Adrenal gland (tissue), 12 donors: ENCODE results near the gene PTMA. TPM values are rescaled to one million over a fixed set of nuclear protein-coding genes. Genes with fewer than 3 reads are reported as not detected.

Experiments used
- DNase-seq, 7 donors: peaks; one replicate each; pipeline ENCODE4 v3.0.0-alpha.2; 2019 to 2020
- H3K27ac ChIP-seq, 5 donors: fragments of 200-600 bp; sonication (generic) in 4 of 5; 1 replicate in 3 of 5; 2 replicates in 2 of 5; pipeline versions ENCODE4 v1.5.1 to v1.8.0; 2016 to 2020; ENCODE audit warnings: mild to moderate bottlenecking in 1 of 5
- H3K27me3 ChIP-seq: fragments of 200-600 bp; 2 replicates; pipeline ENCODE4 v1.8.0; 2021
- H3K36me3 ChIP-seq, 2 donors: fragments of 200-600 bp; replicated peaks in 1 of 2; 1 replicate in 1 of 2; 2 replicates in 1 of 2; pipeline versions ENCODE4 v1.5.1 to v1.8.0; 2018 to 2022
- H3K4me1 ChIP-seq, 2 donors: fragments of 200-600 bp; replicated peaks in 1 of 2; 1 replicate in 1 of 2; 2 replicates in 1 of 2; pipeline versions ENCODE4 v1.5.1 to v1.8.0; 2018 to 2021
- H3K4me3 ChIP-seq, 4 donors: fragments of 200-600 bp; sonication (generic) in 3 of 4; one replicate each; pipeline ENCODE4 v1.5.1; 2016 to 2018
- H3K9me3 ChIP-seq, 3 donors: fragments of 200-600 bp; sonication (generic) in 1 of 3; replicated peaks in 1 of 3; 1 replicate in 2 of 3; 2 replicates in 1 of 3; pipeline versions ENCODE4 v1.5.1 to v1.8.0; 2016 to 2021
- POLR2A ChIP-seq, 2 donors: fragments of 450-650 bp; IDR thresholded peaks; one replicate each; pipeline ENCODE4 v1.6.1; 2017; ENCODE audit warnings: antibody characterized with exemption in 2 of 2, mild to moderate bottlenecking in 2 of 2, moderate library complexity in 1 of 2
- WGBS, 4 donors: extraction: QIAGEN DNeasy Blood & Tissue Kit in 2 of 4; methylation state at CpG; one replicate each; pipeline versions ENCODE4 v1.1.5 to v1.1.7; 2013 to 2017; 5-methylcytosine and 5-hydroxymethylcytosine counted together
- intact Hi-C, 2 donors: fragments of 100-400 bp; cut with DNase I; formaldehyde crosslinking; loops; one replicate each; pipeline versions ENCODE4 v1.14.1 to v1.15.0; 2022 to 2023
- polyA plus RNA-seq, 3 donors: library from polyadenylated mRNA; stranded (reverse); fragments of 200-250 nt in 2 of 3; fragments of 350-450 nt in 1 of 3; fragmentation: Illumina TruSeq in 1 of 3; extraction: RNeasy Lipid Tissue Mini Kit (QIAGEN cat#74804) in 1 of 3; gene quantifications; one replicate each; pipeline ENCODE4 v1.2.3, GENCODE V29; 2013 to 2014
- total RNA-seq, 9 donors: library from RNA; depleted of rRNA in 4 of 9; stranded (reverse); fragments of >200 nt in 4 of 9; fragments of 120-200 nt in 1 of 9; fragmentation: NEBNext Ultra II Directional in 1 of 9; extraction: Animal tissue kit (Norgen Biotek cat#: 25700) in 1 of 9; gene quantifications; one replicate each; pipeline versions ENCODE4 v1.1.0 to v1.2.4, GENCODE V29; 2013 to 2023
- TF ChIP-seq, protein P1 (sequence below), 6 experiments: fragments of 450-650 bp in 4 of 6; fragments of 200-600 bp in 2 of 6; sonication (generic) in 1 of 6; IDR thresholded peaks; 1 replicate in 5 of 6; 2 replicates in 1 of 6; pipeline versions ENCODE4 v1.5.1 to v1.8.0; 2016 to 2021; ENCODE audit warnings: antibody characterized with exemption in 6 of 6, mild to moderate bottlenecking in 2 of 6, moderate library complexity in 1 of 6
- donor health status: healthy with polysubstance abuse.
- donor health status: Bipolar disorder and iron deficiency.
- donor health status: DM: yes; HTN: yes; CAD: no.
- donor health status: DM: no; HTN: no; CAD: no.
- donor health status: DM: no; HTN: no; CAD: no.
- donor health status: DM: yes; HTN: yes; CAD: no.

Gene PTMA
- total and polyA plus RNA-seq, 12 donors = 346 to 1,198 (median 504) TPM

DNA sequence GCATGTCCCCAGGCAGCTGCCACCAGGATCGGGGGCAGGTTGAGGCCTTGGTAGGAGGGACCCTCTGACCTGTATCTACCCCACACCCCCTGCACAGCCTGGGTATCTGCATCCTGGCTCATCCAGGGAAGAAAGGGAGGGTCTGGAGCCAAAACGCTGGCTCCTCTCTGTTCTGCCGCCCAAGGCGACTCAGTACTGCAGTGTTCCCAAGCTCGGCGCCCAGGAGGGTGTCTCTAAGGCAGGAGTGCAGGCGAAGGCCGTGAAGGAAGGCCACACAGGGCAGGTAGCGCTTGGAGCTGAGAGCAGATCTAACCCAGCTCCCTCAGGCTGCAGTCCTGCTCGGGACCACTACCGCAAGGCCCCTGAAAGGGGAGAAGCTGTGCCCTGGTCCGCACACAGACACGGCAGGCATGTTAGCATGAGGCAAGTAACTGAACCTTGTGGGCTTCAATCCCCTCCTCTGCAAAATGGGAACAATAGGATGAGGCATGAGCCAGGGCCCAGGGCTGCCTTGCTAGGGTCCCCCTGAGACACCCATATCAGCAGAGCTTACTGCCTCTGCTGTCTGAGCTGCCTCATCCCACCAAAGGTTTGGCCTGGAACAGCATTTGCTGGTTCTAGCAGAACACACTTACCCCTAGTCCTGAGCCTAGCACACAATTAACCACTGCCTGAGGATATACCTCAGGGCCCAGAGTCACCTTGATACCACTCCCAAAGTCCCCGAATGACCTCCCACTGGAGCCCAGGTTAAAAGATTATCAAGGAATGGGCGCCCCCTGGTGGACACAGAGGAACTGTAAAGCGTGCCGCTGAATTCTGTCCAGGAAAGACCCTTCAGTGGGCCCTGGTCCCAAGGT is 6.5 kb downstream of the PTMA start:
- Histone ChIP-seq H3K4me3 (no peak overlapping the region), H3K36me3 (peaks cover 0 to 26% of the 10 kb centered on the region in 2 donors), H3K27ac (peak overlapping the region in 3 of 5 donors; percentile 63 to 71 (median 71)), H3K27me3 (no peaks in the 10 kb centered on the region), H3K4me1 (peaks cover 24 to 42% of the 10 kb centered on the region in 2 donors), H3K9me3 (no peaks in the 10 kb centered on the region)
- TF ChIP-seq, protein P1, sequence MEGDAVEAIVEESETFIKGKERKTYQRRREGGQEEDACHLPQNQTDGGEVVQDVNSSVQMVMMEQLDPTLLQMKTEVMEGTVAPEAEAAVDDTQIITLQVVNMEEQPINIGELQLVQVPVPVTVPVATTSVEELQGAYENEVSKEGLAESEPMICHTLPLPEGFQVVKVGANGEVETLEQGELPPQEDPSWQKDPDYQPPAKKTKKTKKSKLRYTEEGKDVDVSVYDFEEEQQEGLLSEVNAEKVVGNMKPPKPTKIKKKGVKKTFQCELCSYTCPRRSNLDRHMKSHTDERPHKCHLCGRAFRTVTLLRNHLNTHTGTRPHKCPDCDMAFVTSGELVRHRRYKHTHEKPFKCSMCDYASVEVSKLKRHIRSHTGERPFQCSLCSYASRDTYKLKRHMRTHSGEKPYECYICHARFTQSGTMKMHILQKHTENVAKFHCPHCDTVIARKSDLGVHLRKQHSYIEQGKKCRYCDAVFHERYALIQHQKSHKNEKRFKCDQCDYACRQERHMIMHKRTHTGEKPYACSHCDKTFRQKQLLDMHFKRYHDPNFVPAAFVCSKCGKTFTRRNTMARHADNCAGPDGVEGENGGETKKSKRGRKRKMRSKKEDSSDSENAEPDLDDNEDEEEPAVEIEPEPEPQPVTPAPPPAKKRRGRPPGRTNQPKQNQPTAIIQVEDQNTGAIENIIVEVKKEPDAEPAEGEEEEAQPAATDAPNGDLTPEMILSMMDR (IDR thresholded peaks at IDR 0.05) = peak; percentile 83 to 97 (median 94)
- TF ChIP-seq POLR2A (IDR thresholded peaks at IDR 0.05) = no peak
- 51 to 65% (median 54%) methylated on average over 9 to 17 of the region's 17 CpGs for WGBS, 4 donors
- peak; percentile 48 to 90 (median 75) for DNase-seq
- intact Hi-C loops = loop anchor here (2.0 to 5.0 kb wide), 3 partner anchors 36 to 104 kb away; no protein-coding TSS in a partner anchor

DNA sequence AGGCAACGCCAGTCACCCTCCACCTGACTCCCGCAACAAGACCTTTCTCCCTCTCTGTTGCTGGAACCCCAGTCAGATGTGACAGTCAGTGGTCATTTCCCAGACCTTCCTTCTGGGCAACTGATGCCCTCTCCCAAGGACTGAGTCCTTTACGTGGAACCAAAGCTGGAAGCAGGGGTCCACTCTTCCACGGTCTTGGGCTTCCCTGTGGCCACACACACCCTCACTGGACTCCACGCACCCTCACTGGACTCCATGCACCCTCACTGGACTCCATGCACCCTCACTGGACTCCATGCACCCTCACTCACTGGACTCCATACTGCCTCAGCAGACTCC is 7.1 kb downstream of the PTMA start:
- intact Hi-C loops = loop anchor here (2.0 kb wide), 2 partner anchors 37 to 105 kb away; no protein-coding TSS in a partner anchor
- peaks cover 24 to 41% of the 10 kb centered on the region in 2 donors for H3K4me1 ChIP-seq
- no peak overlapping the region for H3K27ac ChIP-seq

DNA sequence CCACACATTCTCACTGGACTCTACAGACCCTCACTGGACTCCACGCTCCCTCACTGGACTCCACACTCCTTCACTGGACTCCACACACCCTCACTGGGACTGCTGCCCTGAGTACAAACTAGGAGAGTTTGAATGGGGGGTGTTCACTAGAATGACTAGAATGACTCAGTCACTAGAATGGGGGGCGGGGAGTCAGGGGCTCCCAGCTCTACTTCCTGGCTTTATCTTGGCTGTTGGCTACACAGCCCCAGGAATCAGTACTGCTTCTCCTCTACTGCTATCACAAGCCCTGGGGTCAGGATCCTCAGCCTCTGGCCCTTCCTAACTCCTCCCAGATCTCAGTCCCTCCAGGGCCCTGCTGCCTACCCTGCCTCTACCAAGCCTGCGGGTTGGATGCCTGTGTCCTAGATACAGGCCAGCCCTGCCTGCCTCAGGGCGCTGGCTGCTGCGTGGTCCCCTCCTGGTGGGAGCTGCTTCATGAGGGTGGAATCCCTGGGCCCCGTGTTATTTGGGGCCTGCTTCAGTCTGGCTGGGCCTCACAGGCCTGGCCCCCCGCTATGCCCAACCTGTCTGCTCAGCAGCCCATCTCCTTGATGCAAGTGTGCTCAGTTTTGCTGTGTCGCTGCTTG is 7.8 kb downstream of the PTMA start:
- 78 to 92% (median 88%) methylated on average over 3 to 8 of the region's 8 CpGs for WGBS, 4 donors
- Histone ChIP-seq H3K9me3 (no peaks in the 10 kb centered on the region), H3K27ac (no peak overlapping the region), H3K4me3 (no peak overlapping the region), H3K4me1 (peaks cover 21 to 39% of the 10 kb centered on the region in 2 donors), H3K27me3 (no peaks in the 10 kb centered on the region), H3K36me3 (peaks cover 0 to 26% of the 10 kb centered on the region in 2 donors)
- intact Hi-C loops = loop anchor here (2.0 kb wide), 2 partner anchors 37 to 105 kb away; no protein-coding TSS in a partner anchor
- no peak for TF ChIP-seq POLR2A (IDR thresholded peaks at IDR 0.05)
- TF ChIP-seq, protein P1 (IDR thresholded peaks at IDR 0.05) = no peak
- peak in 1 of 7 donors; percentile 26 for DNase-seq

More for the DNA sequence above, 7.1 kb downstream of the PTMA start:
- 32 to 66% (median 50%) methylated on average over 3 to 5 of the region's 5 CpGs for WGBS, 4 donors
- no peak overlapping the region for H3K4me3 ChIP-seq
- H3K36me3 ChIP-seq = peaks cover 0 to 26% of the 10 kb centered on the region in 2 donors
- no peaks in the 10 kb centered on the region for H3K9me3 ChIP-seq
- no peaks in the 10 kb centered on the region for H3K27me3 ChIP-seq
- DNase-seq = no peak
- TF ChIP-seq POLR2A (IDR thresholded peaks at IDR 0.05) = no peak
- TF ChIP-seq, protein P1 (IDR thresholded peaks at IDR 0.05) = no peak

DNA sequence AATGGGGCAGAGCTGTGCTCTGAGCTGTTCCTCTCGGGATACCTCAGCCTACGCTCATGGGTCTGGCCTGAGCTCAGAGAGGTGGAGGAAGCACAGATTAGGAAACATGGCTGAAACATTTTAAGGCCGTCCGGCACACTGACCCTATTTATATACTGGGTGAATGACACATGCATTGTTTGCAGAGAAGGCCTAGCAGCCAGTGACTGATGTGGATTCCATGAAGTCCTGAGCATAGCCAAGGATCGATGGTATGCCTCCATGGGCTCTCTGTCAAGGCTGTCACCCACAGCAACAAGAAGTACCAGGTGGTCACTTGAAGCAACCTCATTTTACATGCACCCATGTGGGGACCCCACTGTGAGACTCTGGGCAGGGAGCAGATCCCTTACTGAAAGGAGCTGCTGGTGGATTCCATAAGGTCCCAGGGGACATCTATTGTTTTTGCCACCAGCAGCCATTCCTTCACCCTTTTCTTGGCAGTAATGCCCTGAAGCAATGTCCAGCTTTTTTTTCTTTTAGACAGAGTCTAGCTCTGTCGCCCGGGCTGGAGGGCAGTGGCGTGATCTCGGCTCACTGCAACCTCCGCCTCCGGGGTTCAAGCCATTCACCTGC is 8.4 kb downstream of the PTMA start:
- Histone ChIP-seq H3K36me3 (peaks cover 0 to 20% of the 10 kb centered on the region in 2 donors), H3K27me3 (no peaks in the 10 kb centered on the region), H3K27ac (no peak overlapping the region), H3K9me3 (no peaks in the 10 kb centered on the region), H3K4me3 (no peak overlapping the region), H3K4me1 (peaks cover 15 to 33% of the 10 kb centered on the region in 2 donors)
- TF ChIP-seq POLR2A (IDR thresholded peaks at IDR 0.05) = no peak
- TF ChIP-seq, protein P1 (IDR thresholded peaks at IDR 0.05) = no peak
- intact Hi-C loops = no loop called here
- DNase-seq = no peak
- WGBS, 4 donors = 86 to 88% (median 87%) methylated on average over 9 to 11 of the region's 11 CpGs
